Caco-2 (cell line): ENCODE results near the gene TCF7L2. TPM values are rescaled to one million over a fixed set of nuclear protein-coding genes. Genes with fewer than 3 reads are reported as not detected.

ENCODE experiments used
- BruUV-seq: library from RNA; stranded (reverse); fragments of 400-500 nt; replicated peaks from 2 replicates; lab custom pipeline; 2021; lab: Mats Ljungman, UMichigan
- CTCF ChIA-PET: fragments of 300-600 bp; sonication (Branson Sonifier 250); formaldehyde crosslinking; loops from one replicate; lab custom pipeline; 2022; ENCODE audit warnings: antibody characterized with exemption; lab: Charles Lee
- POLR2A ChIA-PET: fragments of 300-600 bp; sonication (Branson Sonifier 250); formaldehyde crosslinking; loops from one replicate; lab custom pipeline; 2022; ENCODE audit warnings: antibody characterized with exemption; lab: Charles Lee
- DNase-seq, 2 experiments: peaks; one replicate each; pipeline versions ENCODE4 v3.0.0 to v3.0.0-alpha.2; 2020 to 2022
- H3K27me3 ChIP-seq: replicated peaks from 2 replicates; pipeline ENCODE4 v1.6.0; 2011; ENCODE audit warnings: low read length; ENCODE audit not compliant: control insufficient read depth, insufficient read depth
- H3K36me3 ChIP-seq: 2 replicates; pipeline ENCODE4 v1.5.1; 2011; ENCODE audit warnings: low read length; ENCODE audit not compliant: control insufficient read depth, insufficient read depth
- H3K4me1 ChIP-seq: fragments of 250-450 bp; sonication (Bioruptor Pico); 2 replicates; pipeline ENCODE4 v1.5.1; 2020; ENCODE audit warnings: mild to moderate bottlenecking
- H3K4me3 ChIP-seq: 2 replicates; pipeline ENCODE4 v1.5.1; 2011; ENCODE audit warnings: low read depth, mild to moderate bottlenecking, control low read depth, low read length
- H3K9me3 ChIP-seq: fragments of 250-450 bp; sonication (Bioruptor Pico); 2 replicates; pipeline ENCODE4 v1.5.1; 2020; ENCODE audit warnings: mild to moderate bottlenecking, moderate library complexity
- H3K27ac Mint-ChIP-seq: one replicate; pipeline ENCODE4 v1.8.0; 2022; ENCODE audit warnings: mixed read lengths; ENCODE audit not compliant: unreplicated experiment
- H3K27me3 Mint-ChIP-seq: one replicate; pipeline ENCODE4 v1.8.0; 2022; ENCODE audit warnings: mixed read lengths; ENCODE audit not compliant: insufficient read depth, unreplicated experiment
- H3K36me3 Mint-ChIP-seq: one replicate; pipeline ENCODE4 v1.8.0; 2022; ENCODE audit warnings: mild to moderate bottlenecking, mixed read lengths; ENCODE audit not compliant: insufficient read depth, unreplicated experiment
- H3K4me1 Mint-ChIP-seq: one replicate; pipeline ENCODE4 v1.8.0; 2022; ENCODE audit warnings: low read depth, mixed read lengths; ENCODE audit not compliant: unreplicated experiment
- H3K4me3 Mint-ChIP-seq: one replicate; pipeline ENCODE4 v1.8.0; 2022; ENCODE audit warnings: mild to moderate bottlenecking, moderate library complexity, mixed read lengths; ENCODE audit not compliant: unreplicated experiment
- H3K9me3 Mint-ChIP-seq: one replicate; pipeline ENCODE4 v1.8.0; 2022; ENCODE audit warnings: mixed read lengths; ENCODE audit not compliant: unreplicated experiment
- CTCF ChIP-seq, 2 experiments: fragments of 200-600 bp in 1 of 2; IDR thresholded peaks; 1 replicate in 1 of 2; 2 replicates in 1 of 2; pipeline versions ENCODE4 v1.5.1 to v1.8.0; 2011 to 2022; ENCODE audit warnings: antibody characterized with exemption in 1 of 2, control low read depth in 1 of 2, inconsistent platforms in 1 of 2, low read depth in 1 of 2, low read length in 1 of 2, mild to moderate bottlenecking in 1 of 2, moderate library complexity in 1 of 2; ENCODE audit not compliant: insufficient read depth in 1 of 2, severe bottlenecking in 1 of 2, unreplicated experiment in 1 of 2
- intact Hi-C: fragments of 100-400 bp; cut with micrococcal nuclease; formaldehyde crosslinking; loops from one replicate; pipeline ENCODE4 v1.10.0; 2022; ENCODE audit not compliant: unreplicated experiment
- total RNA-seq: library from RNA; stranded (reverse); gene quantifications from 2 replicates; pipeline ENCODE4 v1.2.3, GENCODE V29; 2022

The TCF7L2 gene
- total RNA-seq, 1 experiment from 2014 or later, result 45.4 TPM

- H3K27ac Mint-ChIP-seq, result peak overlapping the region; percentile 94
- BruUV-seq, result TSS peak; percentile 5
- ChIA-PET CTCF (no interaction called here), POLR2A (interaction anchor here (0.6 kb wide), 1 partner anchor 13 kb away, joined by 4 read pairs; no protein-coding TSS in a partner anchor)
- intact Hi-C loops, result loop anchor here (2.0 to 5.0 kb wide), 4 partner anchors 67 to 387 kb away; no protein-coding TSS in a partner anchor
- Histone ChIP-seq H3K36me3 (peaks cover under 1% of the 10 kb centered on the region; the same call in 1 of the 2 replicates), H3K27me3 (no peaks in the 10 kb centered on the region), H3K9me3 (no peaks in the 10 kb centered on the region), H3K4me1 (peaks cover 46% of the 10 kb centered on the region), H3K4me3 (peak overlapping the region; percentile 87)
- H3K36me3 Mint-ChIP-seq, result peaks cover 59% of the 10 kb centered on the region
- no peaks in the 10 kb centered on the region for H3K9me3 Mint-ChIP-seq
- no peaks in the 10 kb centered on the region for H3K27me3 Mint-ChIP-seq
- DNase-seq, result peak; percentile 85 to 86
- no peak for TF ChIP-seq CTCF (IDR thresholded peaks at IDR 0.05; ENCODE audit: insufficient read depth in 1 of 2, low read depth in 1 of 2, low read length in 1 of 2, severe bottlenecking in 1 of 2, unreplicated experiment in 1 of 2)
- H3K4me1 Mint-ChIP-seq, result peaks cover 34% of the 10 kb centered on the region
- peak overlapping the region; percentile 90 for H3K4me3 Mint-ChIP-seq
Measured at GRCh38 chr10:112951359-112952281, 1.6 kb downstream of the TCF7L2 start.

- H3K4me3 ChIP-seq, result peak overlapping the region; percentile 87
- Mint-ChIP-seq H3K9me3 (no peaks in the 10 kb centered on the region), H3K4me3 (peak overlapping the region; percentile 90), H3K4me1 (peaks cover 41% of the 10 kb centered on the region), H3K36me3 (peaks cover 67% of the 10 kb centered on the region), H3K27ac (peak overlapping the region; percentile 94), H3K27me3 (no peaks in the 10 kb centered on the region)
- peaks cover 50% of the 10 kb centered on the region for H3K4me1 ChIP-seq
- CTCF ChIA-PET, result no interaction called here
- no peak for TF ChIP-seq CTCF (IDR thresholded peaks at IDR 0.05; ENCODE audit: insufficient read depth in 1 of 2, low read depth in 1 of 2, low read length in 1 of 2, severe bottlenecking in 1 of 2, unreplicated experiment in 1 of 2)
- BruUV-seq, result no TSS peak
- DNase-seq, result peak in 1 of 2 experiments; percentile 57
- no peaks in the 10 kb centered on the region for H3K9me3 ChIP-seq
- intact Hi-C loops, result loop anchor here (2.0 to 5.0 kb wide), 3 partner anchors 135 to 388 kb away; no protein-coding TSS in a partner anchor
- H3K36me3 ChIP-seq, result peaks cover 2% of the 10 kb centered on the region; the same call in 1 of the 2 replicates
- H3K27me3 ChIP-seq, result no peaks in the 10 kb centered on the region
- POLR2A ChIA-PET, result interaction anchor here (0.8 kb wide), 1 partner anchor 17 kb away, joined by 3 read pairs; no protein-coding TSS in a partner anchor
Measured at GRCh38 chr10:112952282-112953173, 2.5 kb downstream of the TCF7L2 start.
